EL (cell line): ENCODE data around the gene LRRC70.
A peak's percentile ranks its signal among the peaks of the same experiment; 100 is the strongest.
"Not testable (repeated sequence)": the region's sequence is repeated elsewhere in the genome, so short reads cannot be mapped to it uniquely, and the experiment has no call there.

ENCODE experiments used
- DNase-seq: peaks from one replicate; pipeline ENCODE4 v3.0.0-alpha.2; 2016

LRRC70 gene

GRCh38 chr5:62578540-62578939, at the start of gene LRRC70:
TSS of gene LRRC70 (plus strand) at chr5:62578819. CDS start at chr5:62579439, 620 bp downstream.
- DNase-seq, result peak; percentile 12

DNA sequence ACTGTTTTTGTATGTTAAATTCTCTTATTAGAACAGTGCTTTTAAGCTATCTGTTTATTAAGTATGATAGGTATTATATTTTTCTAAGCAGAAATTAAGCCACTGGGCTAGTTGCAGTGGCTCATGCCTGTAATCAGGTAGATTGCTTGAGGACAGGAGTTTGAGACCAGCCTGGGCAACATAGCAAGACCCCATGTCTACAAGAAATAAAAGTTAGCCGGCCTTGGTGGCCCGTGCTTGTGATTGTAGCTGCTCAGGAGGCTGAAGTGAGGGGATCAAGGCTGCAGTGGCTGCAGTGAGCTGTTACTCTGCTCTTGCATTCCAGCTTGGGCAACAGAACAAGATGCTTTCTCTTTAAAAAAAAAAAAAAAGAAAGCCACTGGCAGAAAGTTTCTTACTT, 45.0 kb upstream of the LRRC70 start:
- DNase-seq, result no peak

- no peak for DNase-seq
Observed at GRCh38 chr5:62534461-62535236, 44.0 kb upstream of the LRRC70 start.

DNA sequence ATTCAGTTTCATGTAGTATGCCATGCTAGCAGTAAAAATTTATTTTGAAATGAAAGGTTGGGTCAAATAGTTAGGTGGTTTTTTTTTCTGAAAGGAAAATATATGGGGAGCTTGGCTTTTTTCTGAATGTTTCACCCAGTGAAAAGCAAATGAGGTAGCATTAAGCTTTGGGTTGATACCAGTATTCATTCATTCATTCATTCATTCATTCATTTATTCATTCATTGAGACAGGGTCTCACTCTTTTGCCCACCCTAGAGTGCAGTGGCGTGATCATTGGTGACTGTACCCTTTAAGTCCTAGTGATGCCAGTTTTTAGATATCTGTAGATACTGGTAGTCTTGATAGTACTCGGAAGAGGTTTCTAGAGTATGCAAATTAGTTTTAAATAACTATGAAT, 42.4 kb upstream of the LRRC70 start:
- no peak for DNase-seq

DNA sequence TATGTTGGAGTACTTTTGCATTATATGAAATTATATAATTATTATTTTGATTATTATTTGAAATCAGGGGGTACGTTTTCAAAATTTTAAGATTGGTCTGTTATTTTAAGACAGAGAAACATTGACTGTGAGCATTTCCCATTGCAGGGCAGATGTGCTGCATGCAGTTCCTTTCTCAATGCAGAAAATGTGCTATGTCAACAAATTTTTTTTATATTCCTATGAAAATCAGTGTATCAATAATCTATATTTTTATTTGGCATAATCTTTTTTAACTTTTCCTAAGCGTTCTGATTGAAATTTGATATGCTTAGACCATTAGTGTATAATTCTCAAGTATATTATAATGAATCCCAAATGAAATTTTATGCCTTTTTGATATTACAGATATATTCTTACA, 41.8 kb upstream of the LRRC70 start:
- DNase-seq, result no peak

- peak; percentile 67 for DNase-seq
Observed at GRCh38 chr5:62538017-62538942, 40.3 kb upstream of the LRRC70 start.

DNA sequence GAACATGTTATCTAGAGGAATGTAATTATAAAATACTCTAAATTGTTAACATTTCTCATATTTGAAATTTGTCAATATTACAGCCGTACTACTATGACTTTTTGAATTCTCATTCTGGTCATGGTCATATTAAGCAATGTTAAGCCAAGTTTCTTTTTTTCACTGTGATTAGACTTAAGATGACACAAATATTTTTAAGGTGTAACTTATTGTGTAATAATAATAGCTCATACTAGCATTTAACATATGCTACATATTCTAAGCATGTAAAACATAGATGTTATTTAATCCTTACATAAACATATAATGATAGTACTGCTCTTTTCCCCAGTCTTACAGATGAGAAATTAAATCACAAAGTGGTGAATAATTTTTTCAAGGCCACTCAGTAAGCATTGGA, 35.9 kb upstream of the LRRC70 start:
- no peak for DNase-seq

GRCh38 chr5:62547945-62548630, 30.5 kb upstream of the LRRC70 start:
- no peak for DNase-seq

- DNase-seq, result no peak
Observed at GRCh38 chr5:62550103-62550502, 28.5 kb upstream of the LRRC70 start.

DNA sequence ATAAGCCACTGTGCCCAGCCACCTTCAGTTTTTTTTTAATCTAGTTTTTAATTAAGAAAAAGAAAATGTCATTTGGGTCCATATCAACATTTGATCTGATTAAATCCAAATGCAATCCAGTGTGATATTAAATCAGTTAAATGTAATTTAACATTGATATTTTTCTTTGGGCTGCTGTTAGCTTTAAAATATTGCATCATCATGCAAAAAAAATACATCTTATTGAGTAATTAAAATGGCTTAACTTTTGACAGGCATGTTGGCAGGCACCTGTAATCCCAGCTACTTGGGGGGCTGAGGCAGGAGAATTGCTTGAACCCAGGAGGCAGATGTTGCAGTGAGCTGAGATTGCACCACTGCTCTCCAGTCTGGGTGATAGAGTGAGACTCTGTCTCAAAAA, 22.7 kb upstream of the LRRC70 start:
- no peak for DNase-seq

GRCh38 chr5:62558941-62559340, 19.7 kb upstream of the LRRC70 start:
- DNase-seq, result no peak

- DNase-seq, result no peak
Observed at GRCh38 chr5:62560786-62561185, 17.8 kb upstream of the LRRC70 start.

DNA sequence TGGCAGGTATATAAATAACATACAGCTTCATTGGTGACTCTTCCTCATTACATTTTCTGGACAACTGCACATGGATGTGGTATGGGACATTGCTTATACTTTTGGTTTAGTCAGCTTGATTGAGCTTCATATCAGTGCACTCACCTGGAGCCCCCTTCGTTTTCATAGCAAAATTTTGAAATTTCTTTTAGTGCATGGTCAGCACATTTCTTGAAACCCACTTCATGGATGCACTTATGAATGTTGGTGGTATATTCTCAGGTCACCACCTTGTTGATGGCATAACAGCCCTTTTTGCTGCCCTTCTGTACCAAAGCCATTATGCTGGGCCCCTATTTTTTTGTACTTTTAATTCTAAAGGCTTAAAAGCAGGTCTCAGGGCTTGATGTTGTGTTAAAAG, 16.7 kb upstream of the LRRC70 start:
- DNase-seq, result no peak

DNA sequence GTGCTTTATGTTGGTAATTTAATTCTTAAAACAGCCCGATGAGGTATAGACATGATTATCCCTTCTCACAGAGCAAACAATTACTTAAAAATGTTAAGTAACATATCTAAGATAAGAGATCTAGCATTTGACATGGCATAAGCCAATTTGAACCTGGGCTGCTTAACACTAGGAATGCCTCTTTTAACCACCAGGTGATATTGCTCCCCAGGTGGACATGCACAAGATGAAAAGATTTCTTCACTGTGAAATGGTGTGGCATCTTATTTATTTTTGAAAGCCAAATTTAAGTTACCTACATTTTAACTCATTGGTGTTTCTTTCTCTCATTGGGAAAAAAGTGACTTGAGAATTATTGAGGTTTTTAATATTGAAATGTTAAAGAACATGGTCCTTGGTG, 15.8 kb upstream of the LRRC70 start:
- no peak for DNase-seq

GRCh38 chr5:62564101-62564500, 14.5 kb upstream of the LRRC70 start:
- no peak for DNase-seq

DNA sequence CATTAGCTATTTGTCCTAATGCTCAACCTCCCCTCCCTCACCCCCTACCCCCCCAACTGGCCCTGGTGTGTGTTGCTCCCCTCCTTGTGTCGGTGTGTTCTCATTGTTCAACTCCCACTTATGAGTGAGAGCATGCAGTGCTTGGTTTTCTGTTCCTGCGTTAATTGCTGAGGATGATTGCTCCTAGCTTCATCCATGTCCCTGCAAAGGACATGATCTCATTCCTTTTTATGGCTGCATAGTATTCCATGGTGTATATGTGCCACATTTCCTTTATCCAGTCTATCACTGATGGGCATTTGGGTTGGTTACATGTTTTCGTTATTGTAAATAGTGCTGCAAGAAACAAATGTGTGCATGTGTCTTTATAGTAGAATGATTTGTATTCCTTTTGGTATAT, 12.9 kb upstream of the LRRC70 start:
- not testable (repeated sequence) for DNase-seq

DNA sequence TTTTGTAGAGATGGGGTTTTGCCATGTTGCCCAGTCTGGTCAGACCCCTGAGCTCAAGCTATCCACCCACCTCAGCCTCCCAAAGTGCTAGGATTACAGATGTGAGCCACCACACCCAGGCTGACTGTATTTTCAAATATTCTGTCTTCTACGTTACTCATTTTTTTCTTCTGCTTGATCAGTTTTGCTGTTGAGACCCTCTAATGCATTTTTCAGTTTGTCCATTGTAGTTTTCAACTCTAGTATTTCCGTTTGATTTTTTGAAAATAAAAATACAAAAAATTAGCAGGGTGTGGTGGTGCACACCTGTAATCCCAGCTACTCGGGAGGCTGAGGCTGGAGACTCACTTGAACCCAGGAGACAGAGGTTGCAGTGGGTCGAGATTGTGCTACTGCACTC, 10.5 kb upstream of the LRRC70 start:
- no peak for DNase-seq

- DNase-seq, result no peak
Observed at GRCh38 chr5:62568800-62569432, 9.7 kb upstream of the LRRC70 start.

- DNase-seq, result no peak
Observed at GRCh38 chr5:62569470-62569869, 9.1 kb upstream of the LRRC70 start.

DNA sequence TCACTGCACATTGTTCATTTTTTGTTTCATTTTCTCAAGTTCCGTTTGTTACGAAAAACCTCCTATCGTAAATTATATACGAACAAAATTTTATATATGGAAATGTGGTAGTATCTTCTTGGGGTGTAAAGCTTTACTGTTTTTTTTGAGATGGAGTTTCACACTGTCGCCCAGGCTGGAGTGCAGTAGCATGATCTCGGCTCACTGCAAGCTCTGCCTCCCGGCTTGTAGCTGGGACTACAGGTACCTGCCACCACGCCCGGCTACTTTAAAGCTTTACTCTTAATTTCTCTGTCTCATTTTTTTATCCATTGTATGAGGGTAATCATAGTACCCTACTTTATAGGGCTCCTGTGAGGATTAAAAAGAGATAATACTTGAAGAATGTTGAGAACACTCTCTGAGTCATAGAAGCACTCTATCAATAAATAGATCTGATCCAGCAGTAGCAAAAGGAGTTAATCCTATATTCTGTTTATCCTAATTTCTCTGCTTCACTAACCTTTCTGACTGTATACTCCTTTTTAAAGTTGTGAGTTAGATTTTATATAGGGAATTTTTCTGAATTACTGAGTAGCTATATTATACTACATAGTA, 5.6 kb upstream of the LRRC70 start:
- no peak for DNase-seq

- no peak for DNase-seq
Observed at GRCh38 chr5:62574599-62574998, 4.0 kb upstream of the LRRC70 start.

- no peak for DNase-seq
Observed at GRCh38 chr5:62575066-62575465, 3.6 kb upstream of the LRRC70 start.

DNA sequence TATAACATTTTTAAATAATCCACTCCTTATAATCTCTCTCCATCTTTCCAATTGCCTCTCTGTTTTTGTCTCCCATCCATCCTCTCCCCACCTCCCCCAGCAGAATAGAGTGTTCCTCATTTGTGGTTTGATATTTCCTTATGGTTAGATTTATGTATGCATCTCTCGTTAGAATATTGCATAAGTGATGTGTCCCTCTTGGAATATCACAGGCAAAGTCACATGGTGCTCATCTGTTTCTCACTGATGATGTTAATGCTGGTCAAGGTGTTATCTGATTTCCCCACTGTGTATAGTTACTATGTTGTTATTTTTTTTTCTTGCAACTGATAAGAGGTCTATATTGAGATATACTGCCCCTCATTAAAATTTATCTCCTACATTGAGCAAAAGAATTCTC, 3.1 kb upstream of the LRRC70 start:
- DNase-seq, result no peak
